ENCODE results near the gene ZBTB34. TPM values are rescaled to one million over a fixed set of nuclear protein-coding genes. Genes with fewer than 3 reads are reported as not detected.

The ZBTB34 gene
- polyA plus RNA-seq, 3 donors, result 3.2 to 15.3 (median 3.6) TPM

GRCh38 chr9:126934441-126934840, 74.0 kb downstream of the ZBTB34 start:
- Histone ChIP-seq H3K4me3 (replicated peaks in 1 of 3; ENCODE audit: low read depth in 2 of 3, low read length in 3 of 3) (no peak overlapping the region), H3K9me3 (replicated peaks in 1 of 2; ENCODE audit: control insufficient read depth in 1 of 2, insufficient read depth in 1 of 2, low read length in 2 of 2) (no peaks in the 10 kb centered on the region), H4K20me1 (ENCODE audit: insufficient read depth, low read length) (no peaks in the 10 kb centered on the region), H2AFZ (ENCODE audit: insufficient read depth, low read depth, low read length, poor library complexity, severe bottlenecking) (no peak overlapping the region), H3K27ac (ENCODE audit: low read depth in 1 of 2, low read length in 2 of 2) (no peak overlapping the region), H3K36me3 (replicated peaks in 1 of 2; ENCODE audit: control insufficient read depth in 1 of 2, insufficient read depth in 2 of 2, low read length in 2 of 2) (no peaks in the 10 kb centered on the region), H3K9ac (ENCODE audit: insufficient read depth, low read length, poor library complexity, severe bottlenecking) (no peak overlapping the region), H3K79me2 (ENCODE audit: insufficient read depth, low read length) (no peaks in the 10 kb centered on the region), H3K27me3 (ENCODE audit: control insufficient read depth in 2 of 2, insufficient read depth in 2 of 2, low read length in 2 of 2) (no peaks in the 10 kb centered on the region), H3K4me2 (replicated peaks; ENCODE audit: extremely low read depth, low read length, poor library complexity, severe bottlenecking) (no peak overlapping the region), H3K4me1 (ENCODE audit: control insufficient read depth in 1 of 2, insufficient read depth in 2 of 2, low read length in 2 of 2) (no peaks in the 10 kb centered on the region)
- Mint-ChIP-seq H3K36me3 (no peaks in the 10 kb centered on the region), H3K4me1 (no peaks in the 10 kb centered on the region), H3K27me3 (ENCODE audit: low read depth in 3 of 3) (peaks cover 2 to 15% (median 7%) of the 10 kb centered on the region in 3 donors), H3K27ac (peak overlapping the region in 2 of 7 donors; percentile 27 to 68), H3K4me3 (no peak overlapping the region), H3K9me3 (peaks cover 0 to 8% (median 0%) of the 10 kb centered on the region in 7 donors)
- no peak for TF ChIP-seq CTCF (IDR thresholded peaks at IDR 0.05)
- intact Hi-C loops (cut with micrococcal nuclease), result no loop called here
- DNase-seq, result no peak
- WGBS (ENCODE audit: insufficient coverage), result 96% methylated on average over 7 of the region's 8 CpGs

Other genes starting within 250 kb of the ZBTB34 start
- gene LMX1B, start 246.7 kb upstream of the ZBTB34 start, polyA plus RNA-seq, result not detected
- gene ZBTB43, start 55.6 kb upstream of the ZBTB34 start, polyA plus RNA-seq, result 10 to 100 TPM in 1 of 3 donors, 1 to 10 TPM in 2; 6.1 to 15.9 (median 6.8) TPM
- gene RALGPS1, start 54.1 kb downstream of the ZBTB34 start, polyA plus RNA-seq, result 1 to 10 TPM in 2 of 3 donors, under 1 TPM in 1; 0.60 to 4.6 (median 1.3) TPM